Liver (tissue), 9 donors: Measurements from ENCODE around the gene CHMP4A. TPM values are rescaled to one million over a fixed set of nuclear protein-coding genes. Genes with fewer than 3 reads are reported as not detected.

ENCODE experiments used
- DNase-seq: peaks from one replicate; pipeline ENCODE4 v3.0.0-alpha.2; 2017; ENCODE audit warnings: low spot score
- H3K27ac ChIP-seq, 2 donors: one replicate each; pipeline ENCODE4 v1.7.0; 2013; ENCODE audit warnings: inconsistent platforms in 2 of 2, low read length in 2 of 2, control low read depth in 1 of 2, low read depth in 1 of 2, mild to moderate bottlenecking in 1 of 2
- H3K27me3 ChIP-seq, 4 donors: one replicate each; pipeline versions ENCODE4 v1.6.1 to v1.7.0; 2013; ENCODE audit warnings: low read length in 3 of 4, inconsistent platforms in 1 of 4, mild to moderate bottlenecking in 1 of 4, moderate library complexity in 1 of 4; ENCODE audit not compliant: control insufficient read depth in 4 of 4, insufficient read depth in 4 of 4
- H3K36me3 ChIP-seq, 4 donors: one replicate each; pipeline versions ENCODE4 v1.6.1 to v1.7.0; 2013; ENCODE audit warnings: low read length in 3 of 4, mild to moderate bottlenecking in 3 of 4, low read depth in 1 of 4, moderate library complexity in 1 of 4; ENCODE audit not compliant: control insufficient read depth in 4 of 4, insufficient read depth in 3 of 4
- H3K4me1 ChIP-seq, 4 donors: one replicate each; pipeline versions ENCODE4 v1.6.1 to v1.7.0; 2013; ENCODE audit warnings: low read length in 3 of 4, mild to moderate bottlenecking in 3 of 4, moderate library complexity in 1 of 4; ENCODE audit not compliant: control insufficient read depth in 4 of 4, insufficient read depth in 4 of 4
- H3K4me3 ChIP-seq, 3 donors: one replicate each; pipeline versions ENCODE4 v1.6.1 to v1.7.0; 2013; ENCODE audit warnings: low read length in 3 of 3, control low read depth in 1 of 3, low read depth in 1 of 3, mild to moderate bottlenecking in 1 of 3
- H3K9ac ChIP-seq, 2 donors: one replicate each; pipeline ENCODE4 v1.7.0; 2013; ENCODE audit warnings: low read length in 2 of 2, mild to moderate bottlenecking in 2 of 2, moderate library complexity in 2 of 2, control low read depth in 1 of 2, low read depth in 1 of 2
- H3K9me3 ChIP-seq, 4 donors: one replicate each; pipeline versions ENCODE4 v1.6.1 to v1.7.0; 2013; ENCODE audit warnings: low read length in 3 of 4; ENCODE audit not compliant: control insufficient read depth in 4 of 4
- ATF3 ChIP-seq: IDR thresholded peaks from 2 replicates; pipeline ENCODE4 v1.6.1; 2016; ENCODE audit warnings: antibody characterized with exemption
- EGR1 ChIP-seq, 2 donors: IDR thresholded peaks; 2 replicates each; pipeline ENCODE4 v1.6.1; 2016 to 2018; ENCODE audit warnings: antibody characterized with exemption in 2 of 2, low read depth in 2 of 2
- FOXA2 ChIP-seq: IDR thresholded peaks from 2 replicates; pipeline ENCODE4 v1.6.1; 2016; ENCODE audit warnings: antibody characterized with exemption
- HNF4A ChIP-seq, 2 donors: conservative IDR thresholded peaks; 2 replicates each; pipeline ENCODE4 v1.6.1; 2016; ENCODE audit warnings: antibody characterized with exemption in 2 of 2, mild to moderate bottlenecking in 2 of 2
- HNF4G ChIP-seq: IDR thresholded peaks from 2 replicates; pipeline ENCODE4 v1.6.1; 2016; ENCODE audit warnings: antibody characterized with exemption
- JUND ChIP-seq, 2 donors: IDR thresholded peaks; 2 replicates each; pipeline ENCODE4 v1.6.1; 2016; ENCODE audit warnings: antibody characterized with exemption in 2 of 2
- MAX ChIP-seq: IDR thresholded peaks from 2 replicates; pipeline ENCODE4 v1.6.1; 2016; ENCODE audit warnings: antibody characterized with exemption
- NR2F2 ChIP-seq: IDR thresholded peaks from 2 replicates; pipeline ENCODE4 v1.6.1; 2016; ENCODE audit warnings: antibody characterized with exemption
- REST ChIP-seq: IDR thresholded peaks from 2 replicates; pipeline ENCODE4 v1.6.1; 2016; ENCODE audit warnings: antibody characterized with exemption, mild to moderate bottlenecking
- WGBS: extraction: QIAGEN DNeasy Blood & Tissue Kit; methylation state at CpG from one replicate; pipeline ENCODE4 v1.1.7; 2013; 5-methylcytosine and 5-hydroxymethylcytosine counted together
- polyA plus RNA-seq, 2 donors: library from polyadenylated mRNA; stranded (reverse) in 1 of 2; unstranded in 1 of 2; fragments of 200-250 nt in 1 of 2; fragments of >200 nt in 1 of 2; fragmentation: Nextera tagmentation in 1 of 2; extraction: Ambion mirVana in 1 of 2; gene quantifications; one replicate each; pipeline versions ENCODE4 v1.2.1 to v1.2.3, GENCODE V29; 2013 to 2015
- total RNA-seq, 2 donors: library from RNA; depleted of rRNA; stranded (reverse); fragments of >200 nt; gene quantifications; one replicate each; pipeline ENCODE4 v1.2.3, GENCODE V29; 2014
- donor health status: healthy.
- donor health status: healthy.
- donor health status: healthy.
- donor health status: healthy.
- donor health status: healthy.

The CHMP4A gene
- total and polyA plus RNA-seq, 4 donors, result 14.6 to 38.7 (median 28.0) TPM

GRCh38 chr14:24237463-24237955, 24.2 kb upstream of the CHMP4A start (continued):
- TF ChIP-seq ATF3, result no peak
- TF ChIP-seq HNF4A (conservative IDR thresholded peaks at IDR 0.05), result no peak
- no peak for TF ChIP-seq HNF4G
- no peak for TF ChIP-seq FOXA2
- TF ChIP-seq NR2F2, result no peak
- no peak for TF ChIP-seq MAX
- no peak for TF ChIP-seq JUND (IDR thresholded peaks at IDR 0.05)

GRCh38 chr14:24236689-24237462, 23.6 kb upstream of the CHMP4A start:
- WGBS, result 97% methylated on average over 6 of the region's 6 CpGs

GRCh38 chr14:24235804-24236688, 22.8 kb upstream of the CHMP4A start:
- WGBS, result 94% methylated on average over 5 of the region's 5 CpGs
- Histone ChIP-seq H3K27me3 (no peaks in the 10 kb centered on the region), H3K4me3 (no peak overlapping the region), H3K9me3 (no peaks in the 10 kb centered on the region), H3K36me3 (peaks cover 10 to 57% (median 46%) of the 10 kb centered on the region in 4 donors), H3K27ac (no peak overlapping the region), H3K4me1 (peaks cover 9 to 43% (median 36%) of the 10 kb centered on the region in 4 donors), H3K9ac (no peak overlapping the region)
- TF ChIP-seq REST (no peak), JUND (IDR thresholded peaks at IDR 0.05) (no peak)
- DNase-seq, result no peak

More at GRCh38 chr14:24236689-24237462, 23.6 kb upstream of the CHMP4A start:
- DNase-seq, result no peak
- Histone ChIP-seq H3K4me1 (peaks cover 8 to 45% (median 36%) of the 10 kb centered on the region in 4 donors), H3K4me3 (no peak overlapping the region), H3K9me3 (no peaks in the 10 kb centered on the region), H3K9ac (no peak overlapping the region), H3K36me3 (peaks cover 10 to 57% (median 47%) of the 10 kb centered on the region in 4 donors), H3K27me3 (no peaks in the 10 kb centered on the region), H3K27ac (no peak overlapping the region)
- TF ChIP-seq NR2F2, result no peak
- TF ChIP-seq HNF4A (conservative IDR thresholded peaks at IDR 0.05), result no peak
- TF ChIP-seq EGR1 (IDR thresholded peaks at IDR 0.05; ENCODE audit: low read depth in 2 of 2), result no peak
- TF ChIP-seq HNF4G, result no peak
